Non-pigmented ciliary epithelial cell (primary cell): ENCODE measurements around the gene CCR9.

ENCODE experiments used
- DNase-seq: peaks from one replicate; pipeline ENCODE4 v3.0.0-alpha.2; 2010; ENCODE audit warnings: low read depth

Gene CCR9

DNA sequence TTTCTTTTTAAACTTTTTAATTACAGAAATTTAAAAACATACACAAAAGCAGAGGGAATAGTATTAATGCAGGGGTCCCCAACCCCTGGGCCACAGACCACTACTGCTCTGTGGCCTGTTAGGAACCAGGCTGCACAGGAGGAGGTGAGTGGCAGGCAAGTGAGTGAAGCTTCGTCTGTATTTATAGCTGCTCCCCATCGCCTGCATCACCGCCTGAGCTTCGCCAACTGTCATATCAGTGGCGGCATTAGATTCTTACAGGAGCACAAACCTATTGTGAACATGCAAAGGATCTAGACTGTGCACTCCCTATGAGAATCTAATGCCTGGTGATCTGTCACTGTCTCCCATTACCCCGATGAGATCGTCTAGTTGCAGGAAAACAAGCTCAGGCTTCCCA, 22.4 kb downstream of the CCR9 start:
- DNase-seq = no peak

DNA sequence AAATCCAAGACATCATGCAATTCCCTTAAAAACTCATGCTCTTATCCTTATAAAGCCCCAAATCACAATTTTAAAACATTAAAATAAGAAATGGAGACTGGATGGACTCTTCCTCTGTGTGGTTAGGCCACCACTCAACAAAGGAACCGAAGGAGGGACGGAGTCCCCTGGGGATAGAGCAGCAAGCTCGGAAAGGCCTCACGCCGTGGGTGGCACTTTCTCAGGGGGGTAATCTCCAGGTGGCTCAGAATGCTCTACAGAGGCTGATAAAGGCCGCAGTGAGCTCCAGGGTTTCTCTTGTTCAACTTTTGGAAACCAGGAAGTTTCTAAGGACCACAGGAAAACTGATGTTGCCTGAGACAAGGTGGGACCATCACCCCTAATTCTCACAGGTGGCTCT, 23.2 kb downstream of the CCR9 start:
- DNase-seq = no peak

DNA sequence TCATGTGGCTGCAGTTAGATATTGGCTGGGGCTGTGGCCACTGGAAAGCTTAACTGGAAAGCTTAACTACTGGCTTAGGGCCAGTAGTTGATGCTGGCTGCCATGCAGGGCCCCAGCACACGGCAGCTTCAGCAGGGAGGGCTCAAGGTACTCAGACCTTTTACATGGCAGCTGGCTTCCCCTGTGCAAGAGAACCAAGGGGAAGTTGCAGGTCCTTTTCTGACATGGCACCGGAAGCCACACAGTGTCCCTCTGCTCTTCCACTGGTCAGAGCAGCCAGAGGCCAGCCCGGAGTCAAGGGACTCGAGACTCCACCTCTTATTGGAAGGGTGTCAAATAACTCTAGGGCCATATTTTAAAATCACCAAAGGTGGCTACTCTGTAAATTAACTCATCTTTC, 24.5 kb downstream of the CCR9 start:
- DNase-seq = no peak

DNA sequence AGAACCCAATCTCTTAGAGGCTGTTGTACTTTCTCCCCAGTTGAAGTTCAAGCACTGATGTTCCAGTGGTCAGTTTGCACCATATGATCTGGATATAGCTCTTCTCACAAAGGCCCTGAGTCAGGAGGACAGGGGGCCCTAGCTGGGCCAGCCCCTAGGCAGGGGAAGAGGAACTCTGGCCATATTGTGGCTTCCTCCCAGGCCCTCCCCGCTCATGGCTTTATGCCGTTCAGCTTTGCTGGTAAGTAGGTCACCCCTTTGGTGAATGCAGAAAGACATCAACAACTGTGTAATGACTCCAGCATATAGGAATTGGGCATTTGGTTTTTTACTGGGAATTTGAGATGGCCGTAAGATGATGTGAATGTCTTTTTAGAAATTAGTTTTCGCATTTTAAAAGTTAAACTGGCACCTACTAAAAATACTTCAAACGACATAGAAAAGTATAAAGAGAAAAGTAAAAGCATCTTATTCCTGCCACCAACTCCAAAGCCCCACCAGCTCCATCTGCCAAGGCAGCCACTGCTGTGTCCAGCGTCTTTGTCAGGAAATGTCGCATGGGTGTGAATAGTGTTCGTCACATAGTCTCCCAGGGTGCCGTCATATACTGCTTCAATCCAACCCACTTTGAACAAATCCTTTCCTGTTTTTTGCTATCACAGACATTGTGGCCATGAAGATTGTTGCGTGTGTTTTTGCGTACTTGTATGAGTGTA, 25.3 kb downstream of the CCR9 start:
- DNase-seq = no peak

DNA sequence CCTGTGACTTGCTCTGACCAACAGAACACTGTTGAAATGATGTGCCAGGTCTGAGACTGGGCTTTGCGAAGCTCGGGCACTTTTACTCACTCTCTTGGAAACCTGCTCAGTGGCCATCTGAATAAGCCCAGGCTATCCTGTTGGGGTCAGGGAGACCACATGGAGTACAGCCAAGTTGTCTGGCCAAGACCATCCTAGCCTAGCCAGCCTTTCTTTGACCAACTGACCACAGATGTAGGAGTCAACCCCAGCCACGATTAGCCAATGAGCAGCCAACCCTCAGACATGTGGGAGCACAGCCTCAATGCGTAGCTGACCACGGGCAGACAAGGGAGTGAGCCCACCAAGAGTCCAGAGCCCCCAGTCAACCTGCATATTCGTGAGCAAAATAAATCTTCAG, 26.1 kb downstream of the CCR9 start:
- DNase-seq = no peak

DNA sequence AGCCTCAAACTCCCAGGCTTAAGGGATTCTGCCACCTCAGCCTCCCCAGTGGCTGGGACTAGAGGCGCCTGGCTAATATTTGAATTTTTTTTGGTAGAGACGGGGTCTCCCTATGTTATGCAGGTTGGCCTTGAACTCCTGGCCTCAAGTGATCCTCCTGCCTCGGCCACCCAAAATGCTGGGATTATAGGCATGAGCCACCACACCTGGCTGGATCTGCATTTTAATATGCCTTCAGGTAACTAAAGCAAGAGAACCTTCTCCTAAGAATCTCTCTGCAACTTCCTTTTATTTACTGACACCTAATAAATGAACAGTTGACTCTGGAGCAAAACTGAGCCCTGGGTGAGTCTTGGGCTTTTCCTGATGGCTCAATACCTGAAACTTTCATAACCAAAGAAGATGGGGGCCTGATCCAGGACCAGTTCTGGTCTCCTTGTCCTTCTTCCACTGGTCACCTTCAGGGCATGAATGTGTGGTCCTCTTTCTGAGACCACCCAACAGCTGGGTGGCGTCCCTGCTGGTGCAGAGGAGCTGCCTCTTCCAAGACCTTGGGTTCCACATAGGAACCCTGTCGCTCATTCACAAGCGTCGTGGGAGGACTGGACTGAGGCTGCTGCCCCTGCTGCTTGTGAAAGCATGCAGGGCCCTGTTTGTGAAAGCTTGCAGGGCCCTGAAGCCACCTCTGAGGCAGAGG, 28.2 kb downstream of the CCR9 start:
- DNase-seq = no peak

DNA sequence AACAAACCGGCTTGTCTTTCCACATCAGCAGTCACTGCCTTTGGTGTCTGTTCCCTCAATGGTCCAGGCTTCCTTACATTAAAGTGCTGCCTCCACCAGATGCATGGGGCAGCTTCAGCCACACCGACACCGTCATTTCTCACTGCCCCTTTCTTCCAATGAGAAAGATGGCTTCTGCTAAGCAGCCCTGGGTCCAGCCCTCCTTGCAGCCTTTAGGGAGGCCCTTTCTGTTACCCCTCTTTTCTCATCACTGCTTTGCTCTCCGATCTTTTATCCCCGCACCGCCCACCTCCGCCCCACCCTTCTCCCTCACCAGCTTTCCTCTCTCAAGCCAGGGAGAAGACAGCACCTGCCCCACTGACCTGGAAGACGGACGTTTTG, 28.7 kb downstream of the CCR9 start:
- no peak for DNase-seq

DNA sequence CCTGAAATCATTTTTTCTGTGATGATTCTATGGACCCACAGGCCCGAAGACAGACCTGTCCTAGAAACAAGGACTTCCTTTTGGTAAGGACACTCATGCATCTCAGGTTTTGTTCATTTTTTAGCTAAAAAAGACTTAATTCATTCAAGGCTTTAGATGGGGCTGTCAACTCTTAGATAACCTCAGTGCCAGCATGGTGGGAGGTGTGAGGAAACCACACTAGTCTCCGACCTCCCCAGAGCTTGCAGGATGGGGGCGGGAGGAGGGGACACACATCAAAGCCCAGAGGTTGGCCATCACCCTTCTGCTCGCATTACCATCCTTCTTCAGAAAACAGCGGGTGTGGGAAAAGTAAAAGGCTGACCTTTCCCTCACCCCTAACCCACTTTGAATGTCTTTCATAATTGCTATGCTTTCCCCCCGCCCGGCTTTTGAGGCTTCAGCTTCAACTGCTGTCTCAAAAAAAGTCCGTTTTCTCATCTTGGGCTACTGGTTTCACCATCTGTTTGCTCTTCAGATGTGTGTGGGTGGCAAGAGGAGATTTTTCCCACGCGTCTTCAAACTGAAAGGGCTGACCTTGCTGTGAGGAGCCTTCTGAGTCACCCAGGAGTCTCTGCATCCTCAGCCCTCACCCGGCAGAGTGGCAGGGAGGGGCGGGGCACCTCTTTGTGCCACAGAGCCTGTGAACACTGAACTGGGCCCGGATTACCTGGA, 29.3 kb downstream of the CCR9 start:
- DNase-seq = peak; percentile 83

DNA sequence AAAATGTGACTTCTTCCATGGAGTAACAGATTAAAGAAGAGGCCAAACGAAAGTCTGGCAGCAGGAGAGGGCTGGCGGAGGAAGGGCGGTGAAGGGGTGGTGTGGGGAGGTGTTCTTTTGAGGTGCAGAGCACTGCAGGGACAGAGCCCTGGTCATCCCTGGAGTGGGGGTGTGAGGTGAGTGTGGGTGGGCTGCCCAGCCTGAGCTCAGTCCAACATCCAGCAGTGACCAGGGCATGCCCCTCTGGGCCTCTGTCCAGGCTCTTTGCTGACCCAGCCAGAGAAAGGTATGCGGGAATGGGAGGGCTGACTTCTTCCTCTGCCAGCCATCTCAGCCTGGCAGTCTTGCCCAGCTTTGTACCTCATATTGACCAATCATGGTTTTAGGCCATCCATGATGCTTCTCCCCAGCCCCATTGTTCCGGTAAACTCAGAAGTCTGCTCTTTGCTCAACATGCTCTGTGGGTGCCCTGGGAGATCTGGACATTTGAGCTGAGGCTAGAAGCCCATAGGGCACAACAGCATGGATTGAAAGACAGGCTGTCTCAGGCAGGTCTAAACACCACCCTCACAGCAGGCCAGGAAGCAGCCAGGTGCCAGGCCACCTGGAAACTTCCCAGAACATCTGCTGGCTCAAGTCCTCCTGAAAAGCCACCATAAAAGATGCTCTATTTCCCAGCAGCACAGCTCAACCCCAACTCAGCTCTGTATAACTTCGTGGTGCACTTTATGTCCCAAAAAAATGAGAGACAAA, 31.0 kb downstream of the CCR9 start:
- DNase-seq = no peak

DNA sequence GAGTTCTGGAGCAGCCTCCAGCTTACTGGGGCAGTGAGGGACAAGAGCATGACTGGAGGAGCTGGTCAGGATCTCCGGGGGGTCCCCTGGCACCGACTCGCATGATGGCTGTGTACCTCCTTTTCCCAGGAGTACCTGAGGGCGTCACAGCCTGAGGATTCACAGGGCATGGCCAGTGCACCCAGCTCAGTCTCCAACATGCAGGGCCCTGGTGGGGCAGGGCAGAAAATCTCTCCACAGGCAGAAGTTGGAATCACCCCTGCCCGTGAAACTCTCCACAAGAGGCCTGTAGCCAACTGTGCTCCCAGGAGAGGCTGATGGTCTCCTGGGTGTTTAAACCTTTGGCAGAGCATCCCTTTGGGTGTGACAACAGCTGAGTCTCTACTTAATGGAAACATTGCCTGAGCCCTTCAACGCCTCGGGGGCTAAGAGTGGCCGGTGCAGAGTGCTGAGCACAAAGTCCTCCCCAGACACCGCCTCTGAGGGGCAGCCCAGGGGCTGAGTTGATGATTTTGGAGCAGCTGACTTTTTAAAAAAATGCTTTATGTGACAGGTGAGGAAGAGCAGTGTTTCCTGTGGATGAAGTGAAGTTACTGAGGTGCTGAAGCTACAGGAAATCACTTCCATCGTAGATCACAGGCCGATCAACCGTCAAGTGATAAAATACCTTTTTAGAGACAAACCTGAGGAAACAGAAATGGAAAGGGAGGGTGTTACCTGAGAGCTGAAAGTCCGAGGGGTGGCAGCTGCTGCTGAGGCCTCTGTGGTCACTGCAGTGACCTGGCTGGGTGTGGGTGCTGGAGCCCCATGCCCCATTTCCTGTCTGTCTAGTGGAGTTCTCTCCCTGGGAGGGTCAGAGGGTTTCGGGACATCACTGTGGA, 35.1 kb downstream of the CCR9 start:
- DNase-seq = no peak

DNA sequence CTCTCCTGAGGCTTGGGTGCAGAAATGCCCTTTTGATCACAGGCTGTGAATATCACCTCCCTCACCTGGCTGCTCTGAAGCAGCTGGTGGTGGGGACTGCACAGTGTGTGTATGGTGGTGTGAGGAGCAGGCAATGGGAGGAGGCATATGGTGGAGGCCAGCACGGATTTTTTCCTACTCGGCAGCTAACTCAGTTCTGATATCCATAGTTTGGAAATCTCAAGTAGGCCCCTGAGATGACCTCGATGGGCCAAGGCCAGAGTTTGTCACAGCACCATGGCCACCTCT, 35.6 kb downstream of the CCR9 start:
- no peak for DNase-seq

DNA sequence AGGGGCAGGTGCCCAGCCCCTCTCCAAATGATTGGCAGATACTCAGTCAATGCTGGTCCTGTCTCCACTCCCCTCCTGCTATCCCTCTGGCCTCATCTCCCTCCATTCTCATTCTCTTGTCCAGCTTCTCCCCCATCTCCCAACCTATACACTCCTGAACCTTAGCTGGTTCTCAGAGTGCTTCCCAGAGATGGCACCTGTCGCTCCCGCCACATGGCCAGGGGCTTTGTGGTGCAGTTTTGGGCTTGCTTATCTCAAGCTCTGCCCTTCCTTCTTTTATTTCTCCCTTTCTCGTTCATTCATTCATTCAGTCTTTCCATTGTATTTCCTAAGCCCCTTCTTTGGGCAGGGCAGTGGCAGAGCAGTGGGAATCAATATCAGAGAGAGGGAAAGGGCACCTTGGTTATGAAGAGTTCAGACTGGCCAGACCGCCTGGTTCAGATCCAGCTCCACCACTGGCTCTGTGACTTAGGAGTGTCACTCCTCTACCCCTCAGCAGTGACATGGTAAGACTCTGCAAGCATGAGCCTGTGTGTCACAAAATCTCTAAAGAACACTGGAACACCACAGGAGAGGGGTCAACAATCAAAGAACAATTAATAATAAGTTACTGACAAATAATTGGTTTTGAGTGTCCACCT, 36.7 kb downstream of the CCR9 start:
- DNase-seq = no peak

DNA sequence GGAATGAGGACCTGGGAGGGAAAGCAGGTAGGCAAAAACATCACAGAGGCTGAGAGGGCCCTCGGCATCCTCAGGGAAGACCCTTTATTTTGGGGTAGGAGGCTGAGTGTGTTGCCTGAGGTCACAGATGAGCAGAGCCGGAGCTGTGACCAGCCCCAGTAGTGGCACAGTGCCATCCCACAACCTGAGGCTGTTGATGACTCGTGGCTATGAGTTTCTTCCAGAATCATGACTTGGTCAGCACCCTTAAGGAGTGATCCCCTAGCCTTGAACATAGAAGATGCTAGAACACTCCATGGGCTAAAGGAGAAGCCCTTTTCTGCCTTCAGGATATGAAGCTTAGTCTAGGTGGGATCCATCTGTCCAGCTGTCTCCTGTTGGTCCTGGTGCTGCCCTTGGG, 37.4 kb downstream of the CCR9 start:
- DNase-seq = no peak

DNA sequence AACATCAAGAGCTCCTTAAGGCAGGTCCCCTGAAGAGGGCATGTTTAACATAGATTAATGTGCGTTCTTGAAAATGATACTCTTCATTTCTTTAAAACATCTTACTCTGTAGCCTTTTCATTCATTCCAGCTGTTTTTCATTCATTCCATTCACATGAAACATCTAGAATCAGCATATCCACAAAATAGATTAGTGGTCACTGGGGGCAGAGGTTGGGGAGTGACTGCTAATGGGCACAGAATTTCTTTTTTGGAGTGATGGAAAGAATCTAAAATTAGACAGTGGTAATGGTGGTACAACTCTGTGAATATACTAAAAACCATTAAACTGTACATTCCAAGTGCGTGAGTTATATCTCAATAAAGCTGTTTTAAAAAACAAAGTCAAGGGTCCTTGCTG, 41.5 kb downstream of the CCR9 start:
- peak; percentile 14 for DNase-seq

DNA sequence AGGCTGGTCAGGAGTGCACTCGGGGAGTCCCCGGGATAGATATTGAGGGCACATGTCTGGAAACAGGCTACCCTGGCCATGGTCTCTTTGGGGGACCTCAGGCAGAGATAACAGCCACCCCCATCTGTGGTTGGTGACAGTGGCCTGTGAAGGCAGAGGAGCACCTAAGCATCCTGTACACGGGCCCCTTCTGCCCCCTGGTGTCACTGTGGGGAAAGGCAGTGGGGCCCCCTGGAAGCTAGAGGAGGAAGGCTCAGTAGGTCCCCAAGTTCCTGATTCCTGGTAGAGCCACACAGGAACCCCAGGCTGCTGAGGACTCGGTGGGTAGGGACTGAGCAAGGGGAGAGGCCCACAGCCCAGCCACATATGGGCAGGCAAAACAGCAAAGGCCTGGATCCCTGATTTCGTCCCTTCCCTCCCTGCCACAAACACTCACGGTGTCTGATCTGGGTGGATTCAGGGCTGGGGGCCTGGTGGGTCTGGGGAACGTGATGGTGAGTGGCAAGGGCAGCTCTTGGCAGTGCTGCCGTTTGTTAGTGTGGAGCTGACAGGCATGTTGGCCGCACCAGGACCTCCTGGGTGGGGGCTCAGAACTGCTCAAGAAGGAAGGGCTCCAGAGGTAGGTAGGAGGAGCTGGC, 42.8 kb downstream of the CCR9 start:
- DNase-seq = peak; percentile 4

DNA sequence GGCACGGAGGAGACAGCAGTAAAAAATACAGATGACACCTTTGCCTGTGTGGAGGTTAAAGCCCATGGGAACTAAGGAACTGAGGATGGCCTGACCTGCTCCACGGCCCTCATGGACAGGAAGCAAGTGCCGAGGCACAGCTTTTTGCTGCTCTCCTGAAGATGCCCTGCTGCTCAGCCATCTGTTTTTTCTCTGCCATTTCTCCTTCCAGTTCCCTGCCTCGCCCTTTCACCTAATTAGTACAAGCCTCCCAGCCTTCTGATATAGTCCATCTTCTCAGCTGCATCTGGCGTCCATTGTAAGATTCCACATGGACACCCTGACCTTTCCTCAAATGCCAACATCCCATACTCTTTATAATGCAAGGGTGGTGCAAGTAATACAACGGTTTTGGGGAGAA, 45.2 kb downstream of the CCR9 start:
- no peak for DNase-seq

DNA sequence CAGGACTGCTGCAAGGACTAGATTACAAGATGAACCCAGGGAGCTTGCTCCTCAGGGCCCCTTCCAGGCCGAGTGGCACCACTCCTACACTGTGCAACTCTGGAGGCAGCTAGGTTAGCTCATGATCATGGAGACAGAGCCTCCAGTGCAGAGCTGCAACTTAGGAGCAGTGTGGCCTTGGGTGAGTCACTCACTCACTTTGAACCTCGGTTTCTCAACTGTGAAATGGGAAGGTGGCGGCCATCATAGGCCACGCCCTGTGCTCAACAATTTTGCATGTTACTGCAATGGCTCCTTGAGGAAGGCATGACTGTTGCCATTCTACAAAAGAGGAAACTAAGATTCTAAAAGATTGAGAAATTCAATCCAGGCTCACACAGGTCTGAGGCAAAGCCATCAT, 45.8 kb downstream of the CCR9 start:
- no peak for DNase-seq

DNA sequence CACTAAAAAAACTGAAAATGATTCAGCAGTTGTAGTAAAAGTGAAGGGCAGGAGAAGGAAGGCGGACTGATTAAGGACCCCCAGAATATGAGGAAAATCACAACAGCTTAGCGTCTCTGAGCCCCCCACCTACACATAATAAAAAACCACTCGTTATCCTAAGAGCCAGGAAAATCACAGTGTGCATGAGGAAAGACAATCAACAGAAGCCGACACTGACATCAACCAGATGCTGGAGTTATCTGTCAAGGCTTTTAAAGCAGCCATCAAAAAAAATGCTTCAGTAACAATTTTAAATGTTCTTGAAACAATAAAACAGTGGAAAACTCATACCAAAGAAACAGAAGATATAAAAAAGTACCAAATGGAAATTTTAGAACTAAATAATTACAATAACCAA, 47.2 kb downstream of the CCR9 start:
- no peak for DNase-seq

DNA sequence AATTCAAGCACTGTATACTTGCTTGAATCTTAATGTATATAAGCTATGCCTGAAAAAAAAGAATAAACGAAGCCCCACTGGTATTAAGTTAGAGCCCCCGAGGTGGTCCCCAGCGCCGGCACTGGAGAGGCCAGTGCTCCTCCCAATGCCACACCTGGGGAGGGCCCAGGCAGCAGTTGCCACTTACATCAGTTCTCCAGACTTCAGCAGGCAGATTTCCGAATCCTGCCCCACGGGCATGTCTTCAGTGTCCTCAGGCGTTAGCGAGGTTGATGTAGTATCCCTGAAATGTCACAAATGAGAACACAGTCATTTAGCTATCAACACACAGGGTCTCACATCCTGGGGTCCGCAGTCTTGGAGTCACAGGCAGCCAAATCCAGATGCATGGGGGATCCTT, 49.9 kb downstream of the CCR9 start:
- no peak for DNase-seq

DNA sequence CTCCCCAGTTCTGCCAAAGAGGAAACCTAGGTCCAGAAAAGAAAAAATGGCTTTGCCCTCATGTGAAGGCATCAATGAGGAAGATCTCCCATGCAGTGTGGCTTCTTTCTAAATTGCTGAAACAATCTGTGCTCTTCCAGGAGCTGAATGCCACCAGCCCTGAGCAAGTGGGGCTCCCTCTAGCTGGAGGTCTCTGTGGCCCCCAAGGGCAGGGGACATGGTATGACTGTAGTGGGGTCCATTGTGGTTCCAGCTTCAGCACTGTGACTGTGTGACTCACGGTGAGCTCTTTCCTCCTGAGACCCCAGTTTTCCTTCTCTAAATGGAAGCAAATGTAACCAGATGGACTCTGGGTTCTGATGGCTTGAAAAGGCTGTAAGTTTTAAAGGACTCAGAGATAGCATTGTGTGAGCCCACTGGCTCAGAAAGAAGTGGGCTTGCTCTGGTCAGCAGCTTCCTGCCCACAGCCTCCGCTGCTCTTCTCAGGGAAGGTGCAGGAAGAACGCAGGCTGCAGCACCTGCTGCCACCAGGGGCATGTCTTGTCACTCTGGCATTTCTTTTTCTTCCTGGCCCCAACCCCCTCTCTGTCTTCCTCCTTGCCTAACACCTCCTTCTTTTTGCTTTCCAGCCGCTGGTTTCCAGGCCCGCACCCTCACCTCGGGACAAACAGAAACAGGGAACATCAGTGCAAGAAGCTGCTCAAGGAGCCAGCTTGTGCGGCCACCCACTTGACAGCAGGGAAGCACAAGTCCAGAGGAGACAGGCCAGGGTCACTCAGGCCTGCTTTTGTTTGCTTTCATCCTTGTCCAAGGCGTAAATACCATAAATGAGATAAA, 51.1 kb downstream of the CCR9 start:
- no peak for DNase-seq
